ENCODE results near the gene MTHFD2L. TPM values are rescaled to one million over a fixed set of nuclear protein-coding genes. Genes with fewer than 3 reads are reported as not detected.

The MTHFD2L gene
- total and polyA plus RNA-seq, 9 of the 15 experiments (the other 6 are each of a cell fraction or from before 2014, with no cell fraction given) = 10.0 to 39.0 (median 26.0) TPM

DNA sequence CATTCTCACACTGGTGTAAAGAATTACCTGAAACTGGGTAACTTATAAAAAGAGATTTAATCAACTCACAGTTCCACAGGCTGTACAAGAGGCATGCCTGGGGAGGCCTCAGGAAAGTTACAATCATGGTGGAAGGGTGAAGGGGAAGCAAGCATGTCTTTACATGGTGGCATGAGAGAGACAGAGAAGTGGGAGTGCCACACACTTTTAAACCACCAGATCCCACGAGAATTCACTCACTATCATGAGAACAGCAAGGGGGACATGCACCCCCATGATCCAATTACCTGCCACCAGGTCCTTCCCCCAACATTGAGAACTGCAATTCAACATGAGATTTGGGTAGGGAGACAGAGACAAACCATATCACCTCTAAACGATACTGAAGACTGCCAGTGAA is 173.3 kb downstream of the MTHFD2L start:
- Histone ChIP-seq H3K9me3 (replicated peaks; ENCODE audit: control insufficient read depth, insufficient read depth, low read depth, low read length) (no peaks in the 10 kb centered on the region), H4K20me1 (replicated peaks; ENCODE audit: control insufficient read depth, insufficient read depth, low read length) (no peaks in the 10 kb centered on the region), H3K9ac (ENCODE audit: insufficient read depth in 1 of 2, low read depth in 2 of 2, low read length in 2 of 2) (peak overlapping the region in 1 of 2 experiments; percentile 70; a peak in 2 of 4 replicates), H3K27me3 (ENCODE audit: control insufficient read depth in 2 of 2, insufficient read depth in 2 of 2, low read length in 2 of 2) (no peaks in the 10 kb centered on the region), H3K9me1 (ENCODE audit: control insufficient read depth, insufficient read depth, low read length) (no peaks in the 10 kb centered on the region), H2AFZ (ENCODE audit: low read depth, low read length) (peak overlapping the region; percentile 86), H3K4me1 (replicated peaks in 1 of 2; ENCODE audit: control insufficient read depth in 2 of 2, insufficient read depth in 2 of 2, low read length in 2 of 2) (peaks cover 9 to 21% of the 10 kb centered on the region in 2 experiments), H3K79me2 (ENCODE audit: control insufficient read depth, insufficient read depth, low read length) (peaks cover 43% of the 10 kb centered on the region), H3K27ac (ENCODE audit: extremely low read depth, low read depth, low read length) (peak overlapping the region; percentile 83), H3K4me2 (ENCODE audit: insufficient read depth, low read length) (peak overlapping the region; percentile 72), H3K4me3 (no peak overlapping the region), H3K36me3 (ENCODE audit: control insufficient read depth, insufficient read depth, low read length) (no peaks in the 10 kb centered on the region)
- in situ Hi-C loops (cut with MboI) (no loop called here), intact Hi-C loops (cut with micrococcal nuclease) (loop anchor here (10.0 kb wide), 1 partner anchor 616 kb away; no protein-coding TSS in a partner anchor)
- CTCF ChIA-PET (ENCODE audit: low intra/inter-chr PET ratio) = no interaction called here
- BruUV-seq (replicated peaks) = no TSS peak
- WGBS (ENCODE audit: insufficient coverage, low coverage, missing lambda C conversion rate) = 4% methylated on average over 2 of the region's 2 CpGs
- FAIRE-seq = peak; percentile 55
- POLR2A ChIA-PET = no interaction called here
- DNase-seq (ENCODE audit: extremely low read depth in 1 of 4, low spot score in 3 of 4) = peak in 1 of 4 experiments; percentile 59
- ATAC-seq = peak; percentile 41
- TF ChIP-seq, protein P1, sequence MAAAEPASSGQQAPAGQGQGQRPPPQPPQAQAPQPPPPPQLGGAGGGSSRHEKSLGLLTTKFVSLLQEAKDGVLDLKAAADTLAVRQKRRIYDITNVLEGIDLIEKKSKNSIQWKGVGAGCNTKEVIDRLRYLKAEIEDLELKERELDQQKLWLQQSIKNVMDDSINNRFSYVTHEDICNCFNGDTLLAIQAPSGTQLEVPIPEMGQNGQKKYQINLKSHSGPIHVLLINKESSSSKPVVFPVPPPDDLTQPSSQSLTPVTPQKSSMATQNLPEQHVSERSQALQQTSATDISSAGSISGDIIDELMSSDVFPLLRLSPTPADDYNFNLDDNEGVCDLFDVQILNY (CRISPR knock-in tag; IDR thresholded peaks at IDR 0.05) = no peak
- TF ChIP-seq ZNF146 (CRISPR knock-in tag; IDR thresholded peaks at IDR 0.05; ENCODE audit: unreplicated experiment) (no peak), YY1 (IDR thresholded peaks at IDR 0.05; ENCODE audit: borderline replicate concordance in 1 of 3, control insufficient read depth in 1 of 3, extremely low read depth in 1 of 3, insufficient read depth in 3 of 3, insufficient read length in 1 of 3, insufficient replicate concordance in 2 of 3, low read depth in 1 of 3, low read length in 2 of 3) (peak in 1 of 3 experiments; percentile 69), MXI1 (IDR thresholded peaks at IDR 0.05; ENCODE audit: low read depth, low read length) (no peak), TARDBP (IDR thresholded peaks at IDR 0.05) (no peak), BRD9 (IDR thresholded peaks at IDR 0.05; ENCODE audit: low read depth, partially characterized antibody) (no peak), ZNF124 (CRISPR knock-in tag; IDR thresholded peaks at IDR 0.05) (no peak), MCM2 (IDR thresholded peaks at IDR 0.05; ENCODE audit: low read depth) (no peak), ZNF79 (CRISPR knock-in tag; IDR thresholded peaks at IDR 0.05; ENCODE audit: low read depth) (0 out of 2 replicates have a peak, but pooled peaks have one; percentile 24), ZNF766 (CRISPR knock-in tag; conservative IDR thresholded peaks at IDR 0.05) (peak; percentile 65), MBD2 (IDR thresholded peaks at IDR 0.05; ENCODE audit: borderline replicate concordance, low read depth) (no peak), ZNF76 (CRISPR knock-in tag; IDR thresholded peaks at IDR 0.05; ENCODE audit: borderline replicate concordance) (no peak), PHB (CRISPR knock-in tag; IDR thresholded peaks at IDR 0.05) (no peak), SIX5 (IDR thresholded peaks at IDR 0.05; ENCODE audit: borderline replicate concordance in 1 of 2, insufficient read depth in 1 of 2, low read depth in 1 of 2, low read length in 2 of 2) (no peak), RFX7 (CRISPR knock-in tag; IDR thresholded peaks at IDR 0.05) (no peak)
- TF ChIP-seq, protein P2, sequence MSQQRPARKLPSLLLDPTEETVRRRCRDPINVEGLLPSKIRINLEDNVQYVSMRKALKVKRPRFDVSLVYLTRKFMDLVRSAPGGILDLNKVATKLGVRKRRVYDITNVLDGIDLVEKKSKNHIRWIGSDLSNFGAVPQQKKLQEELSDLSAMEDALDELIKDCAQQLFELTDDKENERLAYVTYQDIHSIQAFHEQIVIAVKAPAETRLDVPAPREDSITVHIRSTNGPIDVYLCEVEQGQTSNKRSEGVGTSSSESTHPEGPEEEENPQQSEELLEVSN (IDR thresholded peaks at IDR 0.05; ENCODE audit: borderline replicate concordance in 1 of 2, extremely low read depth in 1 of 2, insufficient read depth in 1 of 2, insufficient read length in 1 of 2, low read depth in 1 of 2, low read length in 1 of 2, poor library complexity in 1 of 2, severe bottlenecking in 1 of 2) = no peak
- TF ChIP-seq, protein P3, sequence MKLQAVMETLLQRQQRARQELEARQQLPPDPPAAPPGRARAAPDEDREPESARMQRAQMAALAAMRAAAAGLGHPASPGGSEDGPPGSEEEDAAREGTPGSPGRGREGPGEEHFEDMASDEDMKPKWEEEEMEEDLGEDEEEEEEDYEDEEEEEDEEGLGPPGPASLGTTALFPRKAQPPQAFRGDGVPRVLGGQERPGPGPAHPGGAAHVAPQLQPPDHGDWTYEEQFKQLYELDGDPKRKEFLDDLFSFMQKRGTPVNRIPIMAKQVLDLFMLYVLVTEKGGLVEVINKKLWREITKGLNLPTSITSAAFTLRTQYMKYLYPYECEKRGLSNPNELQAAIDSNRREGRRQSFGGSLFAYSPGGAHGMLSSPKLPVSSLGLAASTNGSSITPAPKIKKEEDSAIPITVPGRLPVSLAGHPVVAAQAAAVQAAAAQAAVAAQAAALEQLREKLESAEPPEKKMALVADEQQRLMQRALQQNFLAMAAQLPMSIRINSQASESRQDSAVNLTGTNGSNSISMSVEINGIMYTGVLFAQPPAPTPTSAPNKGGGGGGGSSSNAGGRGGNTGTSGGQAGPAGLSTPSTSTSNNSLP (IDR thresholded peaks at IDR 0.05; ENCODE audit: borderline replicate concordance, low read depth, low read length) = no peak
- TF ChIP-seq, protein P4, sequence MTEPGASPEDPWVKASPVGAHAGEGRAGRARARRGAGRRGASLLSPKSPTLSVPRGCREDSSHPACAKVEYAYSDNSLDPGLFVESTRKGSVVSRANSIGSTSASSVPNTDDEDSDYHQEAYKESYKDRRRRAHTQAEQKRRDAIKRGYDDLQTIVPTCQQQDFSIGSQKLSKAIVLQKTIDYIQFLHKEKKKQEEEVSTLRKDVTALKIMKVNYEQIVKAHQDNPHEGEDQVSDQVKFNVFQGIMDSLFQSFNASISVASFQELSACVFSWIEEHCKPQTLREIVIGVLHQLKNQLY (CRISPR knock-in tag; conservative IDR thresholded peaks at IDR 0.05) = no peak

Measured in K562 (cell line).